Activated T-helper 2 cell treated with anti-CD3 and anti-CD28 coated beads, Interferon-gamma antibody, Interleukin-2, Interleukin-4, amounts not matched to agents 10 μg/mL and 5 μg/mL and 100 μg/mL, durations not matched to agents 14 hours and 24 hours and 36 hours (primary cell): ENCODE results near the gene DENND6A. TPM values are rescaled to one million over a fixed set of nuclear protein-coding genes. Genes with fewer than 3 reads are reported as not detected.
"Not testable (repeated sequence)": the region's sequence is repeated elsewhere in the genome, so short reads cannot be mapped to it uniquely, and the experiment has no call there.

Experiments used
- DNase-seq: peaks from one replicate; pipeline ENCODE4 v3.0.0; 2021; ENCODE audit warnings: low spot score
- H3K27ac Mint-ChIP-seq: one replicate; pipeline ENCODE4 v1.8.0; 2021; ENCODE audit warnings: mixed read lengths
- H3K27me3 Mint-ChIP-seq: one replicate; pipeline ENCODE4 v1.8.0; 2021; ENCODE audit warnings: low read depth, mixed read lengths
- H3K36me3 Mint-ChIP-seq: one replicate; pipeline ENCODE4 v1.8.0; 2021; ENCODE audit warnings: low read depth, mixed read lengths
- H3K4me1 Mint-ChIP-seq: one replicate; pipeline ENCODE4 v1.8.0; 2021; ENCODE audit warnings: low read depth, mixed read lengths
- H3K4me3 Mint-ChIP-seq: one replicate; pipeline ENCODE4 v1.8.0; 2021; ENCODE audit warnings: low read depth, mild to moderate bottlenecking, moderate library complexity, mixed read lengths
- H3K9me3 Mint-ChIP-seq: one replicate; pipeline ENCODE4 v1.8.0; 2021; ENCODE audit warnings: mixed read lengths
- intact Hi-C: fragments of 100-400 bp; cut with micrococcal nuclease; formaldehyde crosslinking; loops from one replicate; pipeline ENCODE4 v1.15.1; 2023
- total RNA-seq: library from RNA; stranded (reverse); gene quantifications from 2 replicates; pipeline ENCODE4 v1.2.3, GENCODE V29; 2022

The DENND6A gene
- total RNA-seq, 1 donor from 2014 or later, result 21.4 TPM

GRCh38 chr3:57717205-57717868 is 24.5 kb upstream of the DENND6A start:
- Mint-ChIP-seq H3K27me3 (no peaks in the 10 kb centered on the region), H3K27ac (no peak overlapping the region), H3K4me1 (no peaks in the 10 kb centered on the region), H3K36me3 (no peaks in the 10 kb centered on the region), H3K4me3 (no peak overlapping the region), H3K9me3 (no peaks in the 10 kb centered on the region)
- intact Hi-C loops, result no loop called here
- no peak for DNase-seq

DNA sequence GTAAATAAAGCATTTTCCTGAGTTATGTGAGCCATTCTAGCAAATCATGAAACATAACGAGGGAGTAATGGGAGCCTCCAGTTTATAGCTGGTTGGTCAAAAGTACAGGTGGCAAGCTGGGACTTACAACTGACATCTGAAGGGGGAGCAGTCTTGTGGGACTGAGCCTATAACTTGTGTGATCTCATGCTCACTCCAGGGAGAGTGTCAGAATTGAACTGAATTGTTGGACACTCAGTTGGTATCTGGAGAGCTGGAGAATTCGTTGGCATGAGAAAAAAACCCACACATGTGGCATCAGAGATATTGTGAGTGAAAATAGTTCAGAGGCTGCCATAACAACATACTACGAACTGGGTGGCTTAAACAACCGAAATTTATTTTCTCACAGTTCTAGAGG is 22.8 kb upstream of the DENND6A start:
- H3K9me3 Mint-ChIP-seq, result no peaks in the 10 kb centered on the region
- intact Hi-C loops, result no loop called here
- DNase-seq, result no peak
- H3K27ac Mint-ChIP-seq, result no peak overlapping the region
- no peaks in the 10 kb centered on the region for H3K4me1 Mint-ChIP-seq
- no peaks in the 10 kb centered on the region for H3K36me3 Mint-ChIP-seq
- peaks cover under 1% of the 10 kb centered on the region for H3K27me3 Mint-ChIP-seq
- H3K4me3 Mint-ChIP-seq, result no peak overlapping the region

- Mint-ChIP-seq H3K27me3 (peaks cover 9% of the 10 kb centered on the region), H3K36me3 (no peaks in the 10 kb centered on the region), H3K4me3 (no peak overlapping the region), H3K4me1 (peaks cover 2% of the 10 kb centered on the region), H3K27ac (no peak overlapping the region), H3K9me3 (no peaks in the 10 kb centered on the region)
- DNase-seq, result no peak
- intact Hi-C loops, result no loop called here
Measured at GRCh38 chr3:57709559-57709958, 16.7 kb upstream of the DENND6A start.

- H3K36me3 Mint-ChIP-seq, result no peaks in the 10 kb centered on the region
- peaks cover 2% of the 10 kb centered on the region for H3K4me1 Mint-ChIP-seq
- no peaks in the 10 kb centered on the region for H3K9me3 Mint-ChIP-seq
- peaks cover 9% of the 10 kb centered on the region for H3K27me3 Mint-ChIP-seq
- intact Hi-C loops, result no loop called here
- H3K27ac Mint-ChIP-seq, result no peak overlapping the region
- DNase-seq, result no peak
- H3K4me3 Mint-ChIP-seq, result no peak overlapping the region
Measured at GRCh38 chr3:57709031-57709430, 16.2 kb upstream of the DENND6A start.

GRCh38 chr3:57706462-57706861 is 13.6 kb upstream of the DENND6A start:
- intact Hi-C loops, result no loop called here
- peaks cover 2% of the 10 kb centered on the region for H3K4me1 Mint-ChIP-seq
- H3K27me3 Mint-ChIP-seq, result peaks cover 11% of the 10 kb centered on the region
- H3K27ac Mint-ChIP-seq, result no peak overlapping the region
- no peak for DNase-seq
- no peaks in the 10 kb centered on the region for H3K9me3 Mint-ChIP-seq
- H3K36me3 Mint-ChIP-seq, result no peaks in the 10 kb centered on the region
- no peak overlapping the region for H3K4me3 Mint-ChIP-seq

DNA sequence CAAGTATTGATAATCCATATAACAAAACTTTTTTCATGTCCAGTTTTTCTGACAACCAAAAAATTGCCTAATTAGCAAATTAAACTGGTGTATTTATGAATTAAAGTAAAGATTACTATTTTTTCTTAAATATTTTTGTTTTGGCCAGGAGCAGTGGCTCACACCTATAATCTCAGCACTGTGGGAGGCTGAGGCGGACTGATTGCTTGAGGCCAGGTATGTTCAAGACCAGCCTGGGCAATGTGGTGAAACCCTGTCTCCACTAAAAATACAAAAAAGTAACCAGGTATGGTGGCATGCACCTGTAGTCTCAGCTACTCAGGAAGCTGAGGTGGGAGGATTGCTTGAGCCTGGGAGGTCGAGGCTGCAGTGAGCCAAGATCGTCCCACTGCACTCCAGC is 12.5 kb upstream of the DENND6A start:
- DNase-seq, H3K4me1 Mint-ChIP-seq, H3K4me3 Mint-ChIP-seq, H3K9me3 Mint-ChIP-seq, H3K36me3 Mint-ChIP-seq, intact Hi-C loops, H3K27me3 Mint-ChIP-seq, H3K27ac Mint-ChIP-seq: not testable (repeated sequence)

- intact Hi-C loops, result no loop called here
- no peak overlapping the region for H3K27ac Mint-ChIP-seq
- peaks cover 2% of the 10 kb centered on the region for H3K27me3 Mint-ChIP-seq
- no peaks in the 10 kb centered on the region for H3K9me3 Mint-ChIP-seq
- DNase-seq, result no peak
- H3K36me3 Mint-ChIP-seq, result no peaks in the 10 kb centered on the region
- no peak overlapping the region for H3K4me3 Mint-ChIP-seq
- H3K4me1 Mint-ChIP-seq, result peaks cover 3% of the 10 kb centered on the region
Measured at GRCh38 chr3:57701781-57702180, 8.9 kb upstream of the DENND6A start.

DNA sequence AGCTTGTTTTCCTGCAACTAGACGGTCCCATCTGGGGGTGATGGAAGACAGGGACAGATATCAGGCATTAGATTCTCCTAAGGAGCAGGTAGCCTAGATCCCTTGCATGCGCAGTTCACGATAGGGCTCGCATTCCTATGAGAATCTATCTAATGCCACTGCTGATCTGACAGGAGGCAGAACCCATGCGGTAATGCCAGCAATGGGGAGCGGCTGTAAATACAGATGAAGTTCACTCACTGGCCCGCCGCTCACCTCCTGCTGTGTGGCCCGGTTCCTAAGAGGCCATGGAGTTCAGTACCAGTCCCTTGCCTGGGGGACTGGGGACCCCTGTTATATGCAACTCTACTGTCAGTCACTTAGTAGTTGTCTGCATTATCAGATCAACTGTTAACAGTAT is 7.9 kb upstream of the DENND6A start:
- Mint-ChIP-seq H3K4me1 (peaks cover 2% of the 10 kb centered on the region), H3K36me3 (no peaks in the 10 kb centered on the region), H3K9me3 (no peaks in the 10 kb centered on the region), H3K4me3 (no peak overlapping the region), H3K27me3 (peaks cover 2% of the 10 kb centered on the region), H3K27ac (no peak overlapping the region)
- DNase-seq, result no peak
- intact Hi-C loops, result no loop called here

DNA sequence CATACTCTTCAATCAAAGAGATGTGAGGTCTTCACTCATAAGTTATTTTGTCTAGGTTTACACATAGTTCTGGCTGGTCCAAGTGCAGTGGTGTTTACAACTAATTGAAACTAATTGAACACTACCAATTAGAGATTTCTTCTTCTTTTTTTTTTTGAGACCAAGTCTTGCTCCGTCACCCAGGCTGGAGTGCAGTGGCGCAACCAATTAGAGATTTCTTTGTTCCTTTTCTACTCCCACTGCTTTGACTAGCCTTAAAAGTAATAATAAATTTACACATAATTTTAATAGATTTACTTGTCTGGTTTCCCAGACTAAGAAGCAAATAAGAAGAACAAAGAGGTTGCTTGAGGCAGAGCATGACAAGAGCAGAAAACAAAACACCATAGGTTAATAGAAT is 6.7 kb upstream of the DENND6A start:
- Mint-ChIP-seq H3K4me3 (no peak overlapping the region), H3K9me3 (no peaks in the 10 kb centered on the region), H3K27me3 (peaks cover 2% of the 10 kb centered on the region), H3K27ac (no peak overlapping the region), H3K36me3 (no peaks in the 10 kb centered on the region), H3K4me1 (peaks cover 2% of the 10 kb centered on the region)
- intact Hi-C loops, result no loop called here
- no peak for DNase-seq

GRCh38 chr3:57696801-57697321 is 4.0 kb upstream of the DENND6A start:
- H3K27me3 Mint-ChIP-seq, result no peaks in the 10 kb centered on the region
- no peaks in the 10 kb centered on the region for H3K9me3 Mint-ChIP-seq
- H3K4me1 Mint-ChIP-seq, result peaks cover 3% of the 10 kb centered on the region
- no peak overlapping the region for H3K27ac Mint-ChIP-seq
- DNase-seq, result no peak
- H3K4me3 Mint-ChIP-seq, result no peak overlapping the region
- intact Hi-C loops, result no loop called here
- H3K36me3 Mint-ChIP-seq, result peaks cover 4% of the 10 kb centered on the region

GRCh38 chr3:57694146-57694545 is 1.3 kb upstream of the DENND6A start:
- Mint-ChIP-seq H3K4me1 (peaks cover 23% of the 10 kb centered on the region), H3K27ac (no peak overlapping the region), H3K27me3 (no peaks in the 10 kb centered on the region), H3K36me3 (peaks cover 10% of the 10 kb centered on the region), H3K9me3 (no peaks in the 10 kb centered on the region), H3K4me3 (peak overlapping the region; percentile 58)
- DNase-seq, result no peak
- intact Hi-C loops, result no loop called here

DNA sequence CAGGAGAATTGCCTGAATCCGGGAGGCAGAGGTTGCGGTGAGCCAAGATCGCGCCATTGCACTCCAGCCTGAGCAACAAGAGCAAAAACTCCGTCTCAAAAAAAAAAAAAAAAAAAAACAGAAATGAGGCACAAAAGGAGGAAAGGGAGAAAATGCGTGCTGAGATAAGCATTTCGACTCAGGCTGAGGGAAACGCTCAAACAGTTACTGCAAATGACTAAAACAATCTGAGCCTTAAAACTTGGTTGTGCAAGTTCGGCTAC is 813 bp downstream of the DENND6A start:
- intact Hi-C loops, result loop anchor here (1.0 to 2.0 kb wide), 3 partner anchors 64 to 135 kb away; partner anchors contain the start of genes ARF4, PDE12 and SLMAP
- H3K27ac Mint-ChIP-seq, result peak overlapping the region; percentile 85
- DNase-seq, H3K27me3 Mint-ChIP-seq, H3K9me3 Mint-ChIP-seq: not testable (repeated sequence)
- peaks cover 14% of the 10 kb centered on the region for H3K36me3 Mint-ChIP-seq
- peak overlapping the region; percentile 83 for H3K4me3 Mint-ChIP-seq
- peaks cover 33% of the 10 kb centered on the region for H3K4me1 Mint-ChIP-seq

DNA sequence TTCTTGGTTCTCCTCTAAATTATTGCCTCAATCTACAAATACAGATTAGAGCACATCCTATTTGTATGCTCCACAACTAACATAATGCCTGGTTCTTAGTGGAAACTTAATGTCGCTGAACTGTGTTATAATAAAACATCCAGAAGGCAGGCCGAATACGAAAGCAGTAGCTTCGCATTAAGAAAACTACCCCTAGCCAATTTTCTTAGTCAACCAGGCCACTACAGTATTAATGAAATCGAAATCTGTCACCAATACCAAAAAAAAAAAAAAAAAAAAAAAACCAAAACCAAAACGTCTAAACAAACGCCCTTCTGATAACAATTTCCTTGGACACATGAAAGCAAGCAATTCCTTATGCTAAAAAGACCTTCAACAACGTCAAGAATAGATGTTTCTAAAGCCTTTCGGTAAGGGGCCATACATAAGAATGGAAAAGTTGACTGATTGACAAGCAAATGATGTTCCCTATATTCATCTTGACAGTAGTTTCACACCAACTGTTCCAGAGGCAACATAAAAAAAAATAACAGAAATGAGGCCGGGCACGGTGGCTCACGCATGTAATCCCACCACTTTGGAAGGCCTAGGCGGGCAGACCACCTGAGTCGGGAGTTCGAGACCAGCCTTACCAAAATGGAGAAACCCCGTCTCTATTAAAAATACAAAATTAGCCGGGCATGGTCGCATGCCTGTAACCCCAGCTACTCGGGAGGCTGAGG is 1.3 kb downstream of the DENND6A start:
- no peak for DNase-seq
- peaks cover 36% of the 10 kb centered on the region for H3K4me1 Mint-ChIP-seq
- H3K9me3 Mint-ChIP-seq, result no peaks in the 10 kb centered on the region
- peaks cover 17% of the 10 kb centered on the region for H3K36me3 Mint-ChIP-seq
- peak overlapping the region; percentile 83 for H3K4me3 Mint-ChIP-seq
- no peaks in the 10 kb centered on the region for H3K27me3 Mint-ChIP-seq
- intact Hi-C loops, result loop anchor here (1.0 to 2.0 kb wide), 3 partner anchors 65 to 135 kb away; partner anchors contain the start of genes ARF4, PDE12 and SLMAP
- peak overlapping the region; percentile 85 for H3K27ac Mint-ChIP-seq
